NCI-H187 (cell line): ENCODE data around the gene AMOTL1.
A peak's percentile ranks its signal among the peaks of the same experiment; 100 is the strongest.

ENCODE experiments used
- DNase-seq, 2 experiments: peaks; one replicate each; lab custom pipeline; 2025; lab: John Stamatoyannopoulos, UW

The AMOTL1 gene, protein sequence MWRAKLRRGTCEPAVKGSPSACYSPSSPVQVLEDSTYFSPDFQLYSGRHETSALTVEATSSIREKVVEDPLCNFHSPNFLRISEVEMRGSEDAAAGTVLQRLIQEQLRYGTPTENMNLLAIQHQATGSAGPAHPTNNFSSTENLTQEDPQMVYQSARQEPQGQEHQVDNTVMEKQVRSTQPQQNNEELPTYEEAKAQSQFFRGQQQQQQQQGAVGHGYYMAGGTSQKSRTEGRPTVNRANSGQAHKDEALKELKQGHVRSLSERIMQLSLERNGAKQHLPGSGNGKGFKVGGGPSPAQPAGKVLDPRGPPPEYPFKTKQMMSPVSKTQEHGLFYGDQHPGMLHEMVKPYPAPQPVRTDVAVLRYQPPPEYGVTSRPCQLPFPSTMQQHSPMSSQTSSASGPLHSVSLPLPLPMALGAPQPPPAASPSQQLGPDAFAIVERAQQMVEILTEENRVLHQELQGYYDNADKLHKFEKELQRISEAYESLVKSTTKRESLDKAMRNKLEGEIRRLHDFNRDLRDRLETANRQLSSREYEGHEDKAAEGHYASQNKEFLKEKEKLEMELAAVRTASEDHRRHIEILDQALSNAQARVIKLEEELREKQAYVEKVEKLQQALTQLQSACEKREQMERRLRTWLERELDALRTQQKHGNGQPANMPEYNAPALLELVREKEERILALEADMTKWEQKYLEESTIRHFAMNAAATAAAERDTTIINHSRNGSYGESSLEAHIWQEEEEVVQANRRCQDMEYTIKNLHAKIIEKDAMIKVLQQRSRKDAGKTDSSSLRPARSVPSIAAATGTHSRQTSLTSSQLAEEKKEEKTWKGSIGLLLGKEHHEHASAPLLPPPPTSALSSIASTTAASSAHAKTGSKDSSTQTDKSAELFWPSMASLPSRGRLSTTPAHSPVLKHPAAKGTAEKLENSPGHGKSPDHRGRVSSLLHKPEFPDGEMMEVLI

DNA sequence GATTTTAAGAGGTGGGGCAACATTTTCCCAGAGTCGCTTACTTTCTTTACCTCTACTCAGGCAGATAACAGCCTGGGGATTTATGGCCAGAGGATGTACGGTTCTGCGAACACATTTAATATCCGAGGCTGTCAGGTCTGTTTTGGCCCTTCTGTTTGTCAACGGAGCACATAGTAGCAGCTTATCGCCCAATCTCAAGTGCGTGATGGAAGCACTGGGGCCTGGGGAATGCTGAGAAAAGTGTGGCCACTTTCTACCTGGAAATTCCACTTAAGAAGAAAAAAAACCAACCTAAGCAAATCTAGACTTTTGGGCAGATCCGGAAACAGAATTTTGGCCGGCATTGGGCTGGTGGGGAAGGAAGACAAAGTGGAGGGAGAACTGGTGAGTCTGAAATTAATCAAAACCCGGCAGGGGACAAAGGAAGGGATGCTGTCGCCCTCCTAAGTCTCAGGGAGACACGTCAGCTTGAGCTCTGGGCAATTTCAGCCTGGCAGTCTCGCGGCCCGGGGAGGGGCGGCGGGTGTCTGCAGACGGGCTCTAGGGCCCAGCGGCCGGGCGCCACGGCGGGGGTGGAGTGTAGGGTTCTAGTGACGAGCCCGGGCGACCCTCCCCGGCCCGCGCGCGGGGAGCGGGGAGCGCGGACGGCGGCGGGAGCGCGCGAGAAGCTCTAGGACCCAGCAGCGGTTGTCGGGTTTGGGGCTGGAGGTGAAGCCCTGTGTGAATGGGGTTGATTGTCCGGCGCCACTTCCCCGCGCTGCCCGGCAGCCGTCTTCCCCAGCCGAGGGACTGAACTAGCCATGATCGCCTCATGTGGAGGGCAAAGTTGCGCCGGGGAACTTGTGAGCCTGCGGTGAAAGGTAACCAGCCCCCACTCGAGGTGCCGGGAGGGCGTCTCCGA is at the start of gene AMOTL1:
AMOTL1 (plus strand) TSS at position 656 of the 901 bp plus-strand sequence; CDS start at position 812, 156 bp downstream.
- peak; percentile 61 to 71 for DNase-seq

DNA sequence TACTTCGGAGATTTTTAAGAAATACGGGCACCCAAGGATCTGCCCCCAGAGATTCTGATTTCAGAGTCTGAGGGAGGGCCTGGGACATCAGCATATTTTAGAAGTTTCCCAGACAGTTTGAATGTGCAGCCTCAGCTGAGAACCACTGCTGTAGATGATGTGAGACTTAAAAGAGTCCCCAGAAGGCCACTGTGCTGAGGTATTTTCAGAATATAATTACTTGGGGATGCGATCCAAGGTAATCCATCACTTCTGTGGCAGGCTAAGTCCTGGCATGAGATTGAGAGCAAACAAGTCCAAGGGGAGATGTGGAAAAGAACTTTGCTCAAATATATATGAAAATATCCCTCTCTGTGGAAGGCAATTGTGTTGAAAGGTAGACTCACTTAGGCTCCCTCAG is 48.3 kb upstream of the AMOTL1 start:
- DNase-seq, result no peak

DNA sequence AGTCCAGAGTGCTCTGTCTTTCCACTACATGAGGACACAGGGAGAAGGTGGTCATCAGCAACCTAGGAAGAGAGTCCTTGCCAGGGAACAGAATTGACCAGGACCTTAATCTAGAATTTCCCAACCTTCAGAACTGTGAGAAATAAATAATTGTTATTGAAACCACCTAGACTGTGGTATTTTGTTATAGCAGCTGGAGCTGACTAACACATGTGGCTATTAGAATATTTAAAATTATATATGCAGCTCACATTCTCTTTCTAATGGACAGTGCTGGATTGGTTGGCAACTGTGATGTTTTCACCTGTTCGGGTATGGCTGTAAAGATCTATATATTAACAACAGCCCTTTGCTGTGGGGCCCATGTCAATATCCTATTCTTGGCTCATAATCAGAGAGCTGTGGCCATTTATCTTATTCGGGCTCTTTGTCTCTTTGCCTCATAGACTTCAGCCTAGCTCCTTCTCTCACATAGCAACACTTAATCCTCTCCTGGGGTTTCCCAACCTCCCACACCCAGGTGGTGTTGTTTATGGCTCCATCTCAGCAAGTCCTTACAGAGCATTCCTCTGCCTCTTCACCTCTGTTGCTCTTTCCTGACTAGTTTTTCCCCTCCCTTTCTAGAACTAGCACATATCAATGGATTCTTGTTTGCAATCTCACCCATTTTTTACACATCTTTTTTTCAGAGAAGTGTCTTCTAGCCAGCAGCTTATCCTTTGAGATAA is 46.4 kb upstream of the AMOTL1 start:
- no peak for DNase-seq

DNA sequence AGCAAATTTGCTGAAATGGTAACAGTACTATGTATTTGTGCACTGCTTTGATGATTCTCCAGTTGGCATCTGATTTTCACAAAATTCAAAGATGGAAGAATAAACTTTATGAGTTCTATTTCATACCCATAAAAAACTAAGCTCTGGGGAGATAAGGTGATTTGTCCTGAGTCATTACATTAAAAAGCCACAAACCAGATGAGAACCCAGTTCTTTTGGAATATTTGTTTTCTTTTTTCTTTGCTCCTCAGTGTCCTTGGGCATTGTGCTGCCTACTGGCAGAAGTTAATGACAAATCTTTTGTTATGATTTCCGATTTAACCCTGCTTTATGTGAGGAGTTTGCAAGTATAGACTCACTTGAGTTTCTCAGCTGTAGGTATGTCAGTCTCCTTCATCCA is 45.4 kb upstream of the AMOTL1 start:
- no peak for DNase-seq

DNA sequence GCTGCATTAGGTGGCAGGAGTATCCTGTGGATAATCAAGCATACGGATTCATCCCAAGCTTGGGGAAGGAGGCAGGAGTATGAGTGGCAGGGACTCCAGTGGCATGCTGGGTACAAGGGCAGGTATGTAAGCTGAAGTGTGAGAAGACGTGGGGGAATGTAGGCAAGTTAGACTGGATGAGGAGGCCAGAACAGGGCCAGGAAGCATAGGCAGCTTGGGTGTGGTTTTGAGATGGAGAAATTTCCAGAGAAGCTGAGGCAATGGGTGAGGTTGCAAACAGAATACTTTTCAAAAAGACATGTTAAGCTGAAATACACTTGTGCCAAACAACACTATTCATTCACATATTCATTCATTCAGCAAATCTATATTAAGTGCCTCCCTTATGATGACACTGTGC is 43.1 kb upstream of the AMOTL1 start:
- DNase-seq, result no peak

DNA sequence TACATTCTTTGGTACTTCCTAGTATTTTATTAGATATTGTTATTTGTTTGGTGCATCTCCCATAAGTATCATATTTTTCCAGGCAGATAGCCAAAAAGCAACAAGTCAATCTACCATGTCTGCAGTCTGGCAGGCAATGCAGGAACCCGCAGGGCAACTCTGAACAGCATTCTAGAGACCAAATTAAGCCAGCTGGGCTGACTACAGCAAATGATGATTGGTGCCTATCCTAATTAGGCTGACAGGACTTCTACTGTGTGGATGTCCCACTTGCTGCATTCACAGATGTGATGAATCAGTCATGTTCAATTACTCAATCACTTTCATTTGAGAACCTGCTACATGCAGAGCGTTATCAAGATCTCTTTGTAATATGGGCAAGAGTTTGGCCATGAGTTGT is 40.3 kb upstream of the AMOTL1 start:
- no peak for DNase-seq

DNA sequence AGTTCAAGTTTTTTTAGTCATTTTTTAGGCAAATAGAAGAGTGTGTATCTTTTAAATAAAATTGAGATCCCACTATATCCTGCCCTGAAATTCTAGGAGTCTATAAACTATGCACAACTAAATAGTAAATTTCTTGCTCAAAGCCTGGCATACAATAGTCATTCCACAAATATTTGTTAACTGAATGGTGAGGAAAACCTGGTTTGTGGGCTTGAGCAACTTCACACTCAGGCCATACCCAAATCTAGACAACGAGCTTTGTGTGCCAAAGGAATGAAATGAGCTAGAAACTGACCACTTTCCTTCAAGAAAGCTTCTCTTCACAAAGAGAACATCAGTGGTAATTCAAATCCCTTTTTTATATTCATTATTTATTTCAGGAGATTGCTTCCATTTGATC is 39.6 kb upstream of the AMOTL1 start:
- no peak for DNase-seq

DNA sequence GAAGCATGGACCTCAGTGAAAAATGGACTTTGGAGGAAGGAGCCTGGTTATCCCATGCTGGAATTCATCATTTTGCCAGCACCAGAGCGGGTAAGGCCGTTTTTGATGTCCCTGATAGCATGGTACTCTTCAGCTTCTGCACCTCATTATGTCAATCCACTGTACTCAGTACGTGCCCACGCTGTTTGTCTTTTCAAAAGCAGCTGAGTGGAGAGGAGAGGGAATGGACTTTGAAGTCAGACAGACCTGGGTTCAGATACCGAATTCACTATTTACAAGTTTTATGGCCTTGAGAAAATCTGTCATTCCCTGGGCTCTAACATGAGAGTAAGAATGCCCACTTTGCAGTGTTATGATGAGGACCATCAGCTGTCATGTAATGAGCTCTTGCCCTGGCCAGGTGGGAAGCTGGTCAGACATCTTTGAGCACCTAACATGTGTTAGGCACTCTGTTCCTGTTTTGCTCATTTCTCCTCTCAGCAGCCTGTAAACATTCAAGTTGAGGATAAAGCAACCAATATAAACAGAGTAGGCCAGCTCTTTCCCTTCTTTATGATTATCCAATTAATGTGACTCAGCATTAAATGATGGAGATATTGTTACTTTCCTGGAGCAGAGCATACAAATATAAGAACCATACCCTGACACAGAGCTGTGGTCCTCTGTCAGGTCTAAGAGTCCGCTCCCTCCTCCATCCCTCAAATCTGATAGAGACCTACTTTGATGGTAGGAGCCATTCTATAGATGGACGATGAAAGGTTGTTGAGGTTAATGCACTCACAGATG is 39.0 kb upstream of the AMOTL1 start:
- no peak for DNase-seq

DNA sequence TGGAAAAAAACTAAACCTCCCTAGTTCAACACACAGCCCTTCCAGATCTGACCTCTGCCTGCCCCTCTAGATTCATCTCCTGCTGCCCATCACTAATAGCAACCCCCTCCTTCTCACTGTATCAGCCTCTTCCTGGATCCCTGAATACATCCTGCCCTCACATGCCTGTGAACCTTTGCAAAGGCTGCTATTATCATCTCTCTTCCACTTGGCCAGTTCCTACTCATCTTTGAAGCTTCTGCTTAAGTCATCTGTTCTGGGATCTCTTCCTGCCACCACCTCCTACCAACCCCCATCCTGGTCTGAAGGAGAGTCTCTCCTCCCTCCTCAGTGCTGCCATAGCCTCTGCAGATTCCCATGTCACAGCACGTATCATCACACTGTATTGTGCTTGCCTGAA is 38.0 kb upstream of the AMOTL1 start:
- DNase-seq, result no peak

DNA sequence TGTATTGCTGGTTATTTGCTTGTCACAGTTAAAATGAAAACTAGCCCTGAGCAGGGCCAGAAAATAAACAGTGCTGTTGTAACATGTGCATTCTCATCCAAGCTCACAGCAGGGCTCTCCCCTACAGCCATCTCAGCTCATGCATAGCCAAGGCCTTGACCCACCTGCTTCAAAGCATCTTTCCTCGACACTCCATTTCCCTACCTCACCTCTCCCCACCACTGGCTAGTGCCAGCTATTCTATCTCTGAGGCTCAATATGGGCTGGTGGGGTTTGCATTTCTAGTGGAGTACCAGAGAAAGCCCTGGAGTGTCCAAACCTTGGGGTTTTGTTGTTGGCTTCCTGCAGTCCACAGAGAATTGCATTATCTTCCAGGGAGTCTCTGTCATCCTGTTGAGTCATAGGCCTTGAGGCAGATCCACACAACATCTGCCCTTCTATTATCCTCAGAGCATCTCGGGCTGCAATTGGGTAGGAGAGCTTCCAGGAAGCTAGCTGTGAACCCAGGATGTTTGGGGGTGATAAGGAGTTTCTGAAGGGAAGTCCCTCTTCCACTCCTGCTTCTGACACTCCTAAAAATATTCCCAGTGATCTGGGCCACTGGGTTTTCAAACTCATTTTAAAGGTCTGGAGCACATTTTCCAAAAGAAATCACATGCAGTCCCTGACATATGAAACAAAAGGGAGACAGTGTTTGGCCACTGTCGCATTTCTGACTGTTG is 36.1 kb upstream of the AMOTL1 start:
- DNase-seq, result no peak

DNA sequence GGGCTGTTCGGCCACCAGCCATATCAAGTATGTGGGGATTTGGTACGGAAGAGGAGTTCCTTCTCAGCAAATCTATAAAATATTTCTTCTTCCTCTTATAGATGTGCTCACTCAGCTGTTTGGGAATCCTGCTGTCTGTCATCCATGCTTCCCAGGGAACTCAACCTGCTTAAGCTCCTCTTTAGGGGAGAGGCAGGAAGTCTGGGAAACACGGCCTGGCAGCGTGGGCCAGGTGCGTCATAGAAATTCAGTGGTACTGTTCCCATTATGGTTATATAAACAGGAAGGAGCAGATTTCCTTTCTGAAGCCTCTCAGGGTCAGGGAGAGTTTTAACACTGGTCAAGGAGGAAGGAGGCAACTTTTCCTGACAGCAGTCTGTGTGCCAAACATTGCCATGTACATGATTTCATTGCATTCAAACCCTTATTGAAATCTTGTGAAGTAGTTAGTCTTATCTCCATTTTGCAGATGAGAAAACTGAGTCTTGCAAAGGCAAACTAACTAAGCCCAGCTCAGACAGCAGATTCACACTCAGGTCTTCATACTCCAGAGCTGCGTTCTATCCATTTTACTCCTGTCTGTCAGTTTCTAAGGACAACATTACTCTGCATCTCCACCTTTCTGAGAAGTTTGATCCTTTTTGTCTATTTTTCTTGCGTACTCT is 35.4 kb upstream of the AMOTL1 start:
- no peak for DNase-seq

DNA sequence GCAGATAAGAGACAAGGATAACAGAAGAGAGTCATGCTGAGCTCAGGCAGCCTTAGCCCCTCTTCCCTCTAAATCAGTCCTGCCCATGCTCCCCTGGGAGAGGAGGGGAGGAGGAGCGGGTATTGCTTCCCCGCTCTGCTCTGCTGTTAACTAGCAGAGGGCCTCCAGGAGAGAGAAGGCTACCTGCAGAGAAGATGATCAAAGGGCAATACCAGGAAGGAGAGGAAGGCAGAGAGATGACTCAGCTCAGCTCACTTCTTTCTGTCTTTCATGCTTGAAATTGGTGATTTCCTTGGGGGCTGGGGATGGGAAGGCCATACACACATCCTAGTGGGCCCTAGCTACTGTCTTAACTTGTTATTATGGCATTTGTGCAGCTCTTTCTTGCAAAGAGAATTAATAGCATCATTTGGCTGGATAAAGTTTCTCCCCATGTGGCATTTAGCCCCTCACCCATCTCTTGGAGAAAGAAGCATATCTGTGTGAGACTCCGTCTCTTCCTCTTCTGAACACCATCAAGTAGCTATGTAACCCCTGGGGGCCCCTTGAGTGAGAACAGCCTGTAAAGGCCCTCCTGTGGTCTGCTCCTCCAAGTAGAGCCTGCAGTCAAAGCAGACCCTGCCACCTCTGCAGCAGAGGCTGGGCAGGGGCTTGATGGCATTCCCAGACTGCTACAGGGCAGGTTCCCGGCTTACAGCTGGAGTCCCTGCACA is 33.4 kb upstream of the AMOTL1 start:
- no peak for DNase-seq

DNA sequence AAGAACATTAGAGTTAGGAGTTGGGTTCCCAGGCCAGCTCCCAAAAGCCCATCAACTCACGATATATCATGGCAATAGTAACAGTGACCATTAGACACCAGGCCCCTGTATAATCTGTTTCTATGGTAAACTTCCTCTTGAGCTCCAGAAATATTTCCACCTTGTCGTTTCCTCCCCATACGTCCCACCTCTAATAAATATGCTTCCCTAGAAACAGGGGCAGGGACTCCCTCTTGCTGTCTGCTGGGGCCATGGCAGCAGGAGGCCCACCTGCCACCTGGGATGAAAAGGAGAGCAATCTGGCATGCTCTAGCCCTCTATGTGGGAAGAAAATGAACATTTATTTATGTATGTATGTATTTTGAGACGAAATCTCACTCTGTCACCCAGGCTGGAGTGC is 32.2 kb upstream of the AMOTL1 start:
- DNase-seq, result no peak

DNA sequence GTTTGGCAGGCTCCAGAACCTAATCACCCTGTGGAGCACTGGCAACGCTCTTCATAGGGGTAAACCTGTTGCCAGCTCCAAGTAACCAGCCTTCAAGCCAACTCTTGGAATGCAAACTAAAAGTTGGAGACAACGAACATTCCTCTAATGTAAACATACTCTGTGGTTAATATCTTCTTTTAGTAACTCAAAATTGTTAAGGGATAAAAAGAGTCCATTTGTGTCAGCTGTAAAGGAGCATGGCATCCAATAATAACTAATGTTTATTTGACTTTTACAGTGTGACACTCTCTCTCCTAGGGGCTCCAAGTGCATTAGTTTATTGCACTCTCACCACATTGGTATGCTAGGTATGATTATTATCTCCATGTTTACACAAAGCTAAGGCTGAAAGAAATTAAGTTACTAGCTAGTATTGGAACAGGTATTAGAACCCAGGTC is 31.0 kb upstream of the AMOTL1 start:
- no peak for DNase-seq

DNA sequence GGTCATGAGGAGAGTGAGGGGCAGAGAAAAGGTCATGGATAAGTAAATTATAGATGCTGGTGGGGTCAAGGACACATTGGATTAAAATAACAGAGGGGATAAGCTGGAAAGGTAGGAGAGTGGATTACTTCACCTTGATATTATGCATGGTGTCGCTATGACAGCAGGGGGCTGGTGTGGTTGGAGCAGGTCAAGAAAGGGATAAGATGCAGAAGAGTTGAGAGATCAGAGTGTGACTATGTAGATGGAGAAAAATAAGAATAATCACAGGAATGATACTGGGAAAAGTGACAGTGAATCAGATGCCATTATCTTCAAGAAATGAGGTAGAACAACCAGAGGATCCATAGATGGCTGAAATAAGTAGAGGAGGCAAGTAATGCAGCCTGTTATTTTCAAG is 29.4 kb upstream of the AMOTL1 start:
- no peak for DNase-seq

DNA sequence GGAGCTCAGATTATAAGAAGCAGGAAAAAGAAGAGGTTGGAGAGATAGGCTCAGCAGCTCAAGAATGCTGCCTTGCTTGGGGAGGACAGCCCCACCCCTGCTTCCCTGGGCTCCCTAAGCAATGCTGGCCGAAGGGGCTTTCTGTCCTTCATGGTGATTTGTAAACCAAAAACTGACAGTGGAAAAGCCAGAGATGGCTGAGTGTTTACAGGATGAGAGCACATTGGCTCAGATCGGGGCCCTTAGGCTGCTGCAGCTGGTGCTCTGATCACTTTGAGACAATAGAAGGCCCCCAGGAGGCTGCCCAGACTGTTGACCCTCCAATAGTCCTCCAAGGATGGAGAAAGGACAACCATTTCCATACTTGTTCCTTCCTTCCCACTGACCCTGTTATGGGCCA is 28.8 kb upstream of the AMOTL1 start:
- no peak for DNase-seq

DNA sequence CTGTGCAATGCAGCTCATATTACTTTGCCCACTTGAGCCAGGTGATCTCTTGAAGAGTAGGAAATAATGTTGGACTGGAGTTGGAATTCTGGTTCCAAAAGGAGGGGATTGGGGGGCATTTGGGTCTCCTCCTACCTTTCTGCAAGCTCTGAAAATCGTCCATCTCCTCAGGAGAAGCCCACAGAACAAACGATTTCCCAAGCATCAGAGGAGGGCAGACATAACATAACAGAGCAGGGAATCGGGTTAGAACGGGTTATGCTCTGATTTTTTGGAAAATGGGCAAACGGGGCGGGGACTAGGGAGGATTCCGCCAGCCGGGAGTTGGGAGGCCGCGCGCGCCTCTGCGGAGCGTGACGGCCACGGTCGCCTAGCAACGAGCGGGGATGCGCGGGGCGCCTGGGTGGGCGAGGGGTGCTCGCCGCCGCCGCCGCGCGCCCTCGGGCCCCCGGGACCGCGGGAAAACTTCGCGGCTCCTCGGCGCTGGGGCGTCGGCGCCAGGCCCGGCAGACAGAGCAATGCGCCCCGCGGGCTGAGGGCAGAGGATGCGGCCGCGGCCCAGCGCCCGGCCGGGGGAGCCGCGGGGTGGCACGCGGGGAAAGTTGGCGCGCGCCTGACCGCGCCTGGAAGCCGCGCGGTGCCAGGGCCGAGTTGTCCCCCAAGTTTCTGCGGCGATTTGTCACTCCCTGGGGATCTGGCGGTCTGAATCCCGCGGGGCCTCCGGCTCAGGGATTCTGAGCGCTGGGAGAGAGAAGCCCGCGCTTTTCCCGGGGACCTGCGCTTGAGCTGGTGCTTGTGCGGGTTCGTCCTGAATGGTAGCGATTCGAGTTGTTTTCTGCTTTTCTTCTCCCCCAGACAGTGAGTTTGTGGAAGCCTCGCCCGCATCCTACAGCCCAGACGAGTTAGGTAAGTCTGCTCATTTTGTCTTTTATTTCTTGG is 27.8 kb upstream of the AMOTL1 start:
- DNase-seq, result peak in 1 of 2 experiments; percentile 44
